HG03045 (cell line): ENCODE data around the gene ARF1.

Source experiments
- ATAC-seq: cut with Tn5 transposase; IDR thresholded peaks from one replicate; pipeline ENCODE4 v1.9.1; 2021; ENCODE audit warnings: mild to moderate bottlenecking, moderate library complexity; ENCODE audit not compliant: unreplicated experiment

Gene ARF1

GRCh38 chr1:228048659-228049298 is 33.7 kb upstream of the ARF1 start:
- no peak for ATAC-seq

GRCh38 chr1:228050571-228051231 is 31.8 kb upstream of the ARF1 start:
- no peak for ATAC-seq

DNA sequence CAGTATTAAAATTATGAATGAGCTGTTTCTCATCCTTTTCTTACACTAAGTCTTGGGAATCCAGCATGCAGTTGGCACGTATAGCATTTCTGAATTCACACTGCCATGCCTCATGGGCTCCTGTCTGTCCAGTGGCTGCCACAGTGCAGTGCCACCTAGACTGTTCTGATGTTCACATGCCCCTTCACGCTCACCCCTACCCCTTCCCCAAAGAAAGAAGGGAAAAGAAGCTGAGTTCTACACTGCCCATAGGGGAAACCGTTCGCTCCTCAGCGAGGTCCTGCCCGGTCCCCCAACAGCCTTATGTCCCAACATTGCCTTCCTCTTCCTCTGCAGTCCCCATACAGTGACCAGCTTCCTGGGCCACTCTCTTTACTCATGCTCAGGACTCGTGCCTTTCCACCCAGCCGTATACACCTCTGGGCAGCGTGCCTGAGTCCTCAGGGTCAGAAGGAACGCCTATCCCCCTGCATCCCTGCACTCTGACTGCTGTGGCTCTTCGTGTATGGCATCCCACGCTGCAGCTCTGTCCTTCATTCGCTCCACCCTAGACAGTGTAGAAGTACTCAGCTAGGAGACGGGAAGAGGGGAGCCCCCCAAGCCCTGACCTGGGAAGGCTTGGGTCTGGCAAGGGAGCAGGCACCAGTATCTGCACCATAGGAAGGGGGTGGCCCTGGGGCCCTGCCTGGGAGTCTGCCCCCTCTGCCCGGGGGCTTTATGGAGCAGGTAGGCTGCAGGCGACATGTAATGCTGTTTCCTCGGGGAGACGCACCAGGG is 24.1 kb upstream of the ARF1 start:
- ATAC-seq = no peak

DNA sequence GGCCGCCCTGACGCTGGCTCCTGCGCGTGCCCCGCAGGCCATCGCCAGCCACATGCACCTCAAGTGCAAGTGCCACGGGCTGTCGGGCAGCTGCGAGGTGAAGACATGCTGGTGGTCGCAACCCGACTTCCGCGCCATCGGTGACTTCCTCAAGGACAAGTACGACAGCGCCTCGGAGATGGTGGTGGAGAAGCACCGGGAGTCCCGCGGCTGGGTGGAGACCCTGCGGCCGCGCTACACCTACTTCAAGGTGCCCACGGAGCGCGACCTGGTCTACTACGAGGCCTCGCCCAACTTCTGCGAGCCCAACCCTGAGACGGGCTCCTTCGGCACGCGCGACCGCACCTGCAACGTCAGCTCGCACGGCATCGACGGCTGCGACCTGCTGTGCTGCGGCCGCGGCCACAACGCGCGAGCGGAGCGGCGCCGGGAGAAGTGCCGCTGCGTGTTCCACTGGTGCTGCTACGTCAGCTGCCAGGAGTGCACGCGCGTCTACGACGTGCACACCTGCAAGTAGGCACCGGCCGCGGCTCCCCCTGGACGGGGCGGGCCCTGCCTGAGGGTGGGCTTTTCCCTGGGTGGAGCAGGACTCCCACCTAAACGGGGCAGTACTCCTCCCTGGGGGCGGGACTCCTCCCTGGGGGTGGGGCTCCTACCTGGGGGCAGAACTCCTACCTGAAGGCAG is 23.4 kb upstream of the ARF1 start:
- no peak for ATAC-seq

GRCh38 chr1:228059634-228060457 is 22.7 kb upstream of the ARF1 start:
- no peak for ATAC-seq

- no peak for ATAC-seq
Observed at GRCh38 chr1:228060458-228061190, 21.9 kb upstream of the ARF1 start.

- no peak for ATAC-seq
Observed at GRCh38 chr1:228061411-228062084, 21.0 kb upstream of the ARF1 start.

GRCh38 chr1:228062085-228062791 is 20.3 kb upstream of the ARF1 start:
- no peak for ATAC-seq

- ATAC-seq = no peak
Observed at GRCh38 chr1:228062812-228063211, 19.7 kb upstream of the ARF1 start.

GRCh38 chr1:228063251-228064191 is 19.0 kb upstream of the ARF1 start:
- ATAC-seq = no peak

GRCh38 chr1:228064296-228064695 is 18.2 kb upstream of the ARF1 start:
- ATAC-seq = no peak

DNA sequence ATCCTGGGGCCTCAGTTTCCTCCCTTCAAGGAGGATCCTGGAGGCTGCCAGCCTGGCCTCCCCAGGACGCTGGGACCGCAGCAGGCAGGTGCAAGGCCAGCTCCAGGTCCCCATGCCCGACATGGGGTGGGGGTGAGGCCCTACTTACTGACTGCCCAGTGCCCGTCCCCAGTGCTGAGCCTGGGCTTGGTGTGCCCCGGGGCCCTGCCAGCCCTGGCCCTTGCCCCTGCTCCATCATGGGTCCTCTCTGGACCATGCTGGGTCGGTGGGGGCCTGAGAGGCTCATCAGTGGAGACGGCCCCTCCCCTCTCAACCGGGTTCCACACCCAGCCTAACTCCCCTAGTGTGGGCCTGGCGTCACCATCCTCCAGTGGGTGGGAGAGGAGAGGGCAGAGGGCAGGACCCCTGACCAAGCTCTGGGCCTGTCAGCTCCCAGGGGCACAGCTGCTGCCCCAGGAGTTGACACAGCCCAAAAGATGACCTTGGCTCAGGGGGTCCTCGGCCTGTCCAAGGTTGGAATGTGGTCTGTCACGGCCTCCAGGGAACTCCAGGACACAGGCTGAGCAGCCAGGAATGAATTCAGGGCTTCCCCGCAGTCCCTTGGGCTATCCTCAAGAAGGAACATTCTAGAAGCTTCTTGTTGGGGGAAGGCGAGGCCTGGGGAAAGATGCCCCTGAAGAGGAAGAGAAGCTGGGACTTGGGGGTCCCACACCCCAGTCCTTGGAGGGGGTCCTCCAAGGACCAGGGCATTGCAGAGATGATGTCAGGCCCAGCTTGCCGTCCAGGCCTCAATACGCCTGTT is 17.6 kb upstream of the ARF1 start:
- no peak for ATAC-seq

- ATAC-seq = no peak
Observed at GRCh38 chr1:228065543-228066347, 16.8 kb upstream of the ARF1 start.

DNA sequence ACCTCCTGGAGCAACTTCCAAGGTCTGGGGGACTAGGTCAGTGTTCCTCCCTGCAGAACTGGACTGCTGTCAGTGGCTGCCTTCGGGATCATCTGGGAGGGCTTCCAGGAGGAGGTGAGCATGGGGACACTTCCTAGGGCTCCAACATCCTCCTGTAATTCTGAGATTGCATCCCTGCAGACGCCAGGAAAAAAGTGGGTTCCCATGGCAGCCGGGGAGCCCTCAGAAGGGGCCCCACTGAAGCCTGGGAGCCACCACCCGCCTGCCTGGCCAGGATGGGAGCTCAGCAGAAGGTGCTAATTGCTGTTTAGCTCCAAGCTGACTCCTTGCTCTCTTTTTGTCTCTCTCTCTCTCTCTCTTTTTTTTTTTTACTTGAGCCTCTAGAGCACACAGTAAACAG is 16.1 kb upstream of the ARF1 start:
- no peak for ATAC-seq

GRCh38 chr1:228066891-228067654 is 15.4 kb upstream of the ARF1 start:
- ATAC-seq = no peak
